Nephron progenitor cell (in vitro differentiated cells): ENCODE data around the gene PIP5K1B.

ENCODE experiments used
- DNase-seq: peaks from one replicate; pipeline ENCODE4 v3.0.0; 2021
- H3K27ac Mint-ChIP-seq: 2 replicates; pipeline ENCODE4 v1.8.0; 2021; ENCODE audit warnings: mild to moderate bottlenecking, moderate library complexity, mixed read lengths
- H3K27me3 Mint-ChIP-seq: 2 replicates; pipeline ENCODE4 v1.8.0; 2021; ENCODE audit warnings: mild to moderate bottlenecking, low read depth, mixed read lengths; ENCODE audit not compliant: poor library complexity
- H3K36me3 Mint-ChIP-seq: 2 replicates; pipeline ENCODE4 v1.8.0; 2021; ENCODE audit warnings: low read depth, mixed read lengths
- H3K4me1 Mint-ChIP-seq: 2 replicates; pipeline ENCODE4 v1.8.0; 2021; ENCODE audit warnings: mixed read lengths
- H3K4me3 Mint-ChIP-seq: 2 replicates; pipeline ENCODE4 v1.8.0; 2021; ENCODE audit warnings: mild to moderate bottlenecking, moderate library complexity, mixed read lengths
- H3K9me3 Mint-ChIP-seq: 2 replicates; pipeline ENCODE4 v1.8.0; 2021; ENCODE audit warnings: mild to moderate bottlenecking, moderate library complexity, mixed read lengths
- CTCF ChIP-seq: fragments of 200-600 bp; sonication (generic); IDR thresholded peaks from 2 replicates; pipeline ENCODE4 v1.5.0; 2021; ENCODE audit warnings: antibody characterized with exemption

PIP5K1B gene

GRCh38 chr9:68768619-68769018 is 63.6 kb downstream of the PIP5K1B start:
- no peak for TF ChIP-seq CTCF
- no peak overlapping the region for H3K4me3 Mint-ChIP-seq
- H3K27me3 Mint-ChIP-seq, result peaks cover 4% of the 10 kb centered on the region
- no peak overlapping the region for H3K27ac Mint-ChIP-seq
- DNase-seq, result no peak
- H3K4me1 Mint-ChIP-seq, result peaks cover 4% of the 10 kb centered on the region
- no peaks in the 10 kb centered on the region for H3K36me3 Mint-ChIP-seq
- no peaks in the 10 kb centered on the region for H3K9me3 Mint-ChIP-seq

GRCh38 chr9:68769852-68770251 is 64.8 kb downstream of the PIP5K1B start:
- H3K27ac Mint-ChIP-seq, result no peak overlapping the region
- no peaks in the 10 kb centered on the region for H3K36me3 Mint-ChIP-seq
- no peaks in the 10 kb centered on the region for H3K9me3 Mint-ChIP-seq
- peaks cover 4% of the 10 kb centered on the region for H3K27me3 Mint-ChIP-seq
- TF ChIP-seq CTCF, result no peak
- no peak for DNase-seq
- no peak overlapping the region for H3K4me3 Mint-ChIP-seq
- H3K4me1 Mint-ChIP-seq, result peaks cover 4% of the 10 kb centered on the region

- Mint-ChIP-seq H3K9me3 (no peaks in the 10 kb centered on the region), H3K4me3 (no peak overlapping the region), H3K27me3 (peaks cover 4% of the 10 kb centered on the region), H3K4me1 (peaks cover 12% of the 10 kb centered on the region), H3K27ac (no peak overlapping the region), H3K36me3 (no peaks in the 10 kb centered on the region)
- no peak for TF ChIP-seq CTCF
- no peak for DNase-seq
Measured at GRCh38 chr9:68771376-68771775, 66.3 kb downstream of the PIP5K1B start.

GRCh38 chr9:68775003-68775730 is 70.1 kb downstream of the PIP5K1B start:
- no peak for DNase-seq
- Mint-ChIP-seq H3K36me3 (no peaks in the 10 kb centered on the region), H3K27ac (no peak overlapping the region), H3K27me3 (peaks cover 4% of the 10 kb centered on the region), H3K9me3 (no peaks in the 10 kb centered on the region), H3K4me3 (no peak overlapping the region), H3K4me1 (peaks cover 9% of the 10 kb centered on the region)
- TF ChIP-seq CTCF, result no peak

- DNase-seq, result no peak
Measured at GRCh38 chr9:68777070-68777763, 72.2 kb downstream of the PIP5K1B start.

More at GRCh38 chr9:68777070-68777763, 72.2 kb downstream of the PIP5K1B start:
- H3K4me1 Mint-ChIP-seq, result peaks cover 14% of the 10 kb centered on the region
- no peak overlapping the region for H3K4me3 Mint-ChIP-seq
- no peaks in the 10 kb centered on the region for H3K36me3 Mint-ChIP-seq
- no peaks in the 10 kb centered on the region for H3K27me3 Mint-ChIP-seq
- TF ChIP-seq CTCF, result no peak
- no peaks in the 10 kb centered on the region for H3K9me3 Mint-ChIP-seq
- H3K27ac Mint-ChIP-seq, result no peak overlapping the region
